HTR-8/SVneo (cell line): Measurements from ENCODE around the gene GPR32.
"Not testable (repeated sequence)": the region's sequence is repeated elsewhere in the genome, so short reads cannot be mapped to it uniquely, and the experiment has no call there.

ENCODE experiments used
- DNase-seq: peaks from one replicate; pipeline ENCODE4 v3.0.0; 2011; ENCODE audit warnings: low spot score, mixed read lengths; ENCODE audit not compliant: insufficient read length
- FAIRE-seq: peaks from 2 replicates; lab custom pipeline; 2011; peaks lifted over from hg19 to GRCh38; lab: Jason Lieb, UNC

The GPR32 gene, protein sequence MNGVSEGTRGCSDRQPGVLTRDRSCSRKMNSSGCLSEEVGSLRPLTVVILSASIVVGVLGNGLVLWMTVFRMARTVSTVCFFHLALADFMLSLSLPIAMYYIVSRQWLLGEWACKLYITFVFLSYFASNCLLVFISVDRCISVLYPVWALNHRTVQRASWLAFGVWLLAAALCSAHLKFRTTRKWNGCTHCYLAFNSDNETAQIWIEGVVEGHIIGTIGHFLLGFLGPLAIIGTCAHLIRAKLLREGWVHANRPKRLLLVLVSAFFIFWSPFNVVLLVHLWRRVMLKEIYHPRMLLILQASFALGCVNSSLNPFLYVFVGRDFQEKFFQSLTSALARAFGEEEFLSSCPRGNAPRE

DNA sequence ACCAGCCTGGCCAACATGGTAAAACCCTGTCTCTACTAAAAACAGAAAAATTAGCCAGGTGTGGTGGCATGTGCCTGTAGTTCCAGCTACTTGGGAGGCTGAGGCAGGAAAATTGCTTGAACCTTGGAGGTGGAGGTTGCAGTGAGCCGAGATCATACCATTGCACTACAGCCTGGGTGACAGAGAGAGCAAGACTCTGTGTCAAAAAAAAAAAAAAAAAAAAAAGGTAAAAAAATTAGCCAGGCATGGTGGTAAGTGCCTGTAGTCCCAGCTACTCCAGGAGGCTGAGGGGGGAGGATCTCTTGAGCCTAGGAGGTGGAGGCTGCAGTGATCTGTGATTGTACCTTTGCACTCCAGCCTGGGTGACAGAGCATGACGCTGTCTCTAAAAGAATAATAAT lies at the start of gene GPR32:
Gene GPR32, plus strand, starts transcription at position 301 of the 400 bp plus-strand sequence. CDS start 137 bp downstream, outside the sequence.
- not testable (repeated sequence) for FAIRE-seq, DNase-seq

DNA sequence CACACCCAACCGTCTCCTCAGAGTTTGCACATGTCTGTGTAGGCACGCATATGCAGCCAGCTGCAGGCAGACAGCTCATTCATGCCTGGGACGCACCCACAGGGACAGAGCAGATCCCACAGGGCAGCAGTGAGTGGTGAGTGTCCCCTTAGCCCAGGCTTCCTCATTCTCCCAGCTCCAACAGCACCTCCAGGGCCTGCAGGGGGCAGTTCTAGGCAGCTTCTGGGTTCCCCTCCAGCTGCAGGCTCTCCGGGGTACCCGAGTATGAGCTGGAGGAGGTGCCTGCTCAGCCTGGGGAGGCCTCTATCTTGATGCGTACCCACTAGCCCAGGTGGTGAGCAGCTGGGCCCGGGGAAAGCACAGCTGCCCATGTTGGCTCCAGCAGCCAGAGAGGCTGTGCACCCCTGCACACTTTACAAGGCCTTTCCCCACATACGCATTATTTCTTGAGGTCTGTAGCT lies 49.3 kb upstream of the GPR32 start:
- no peak for FAIRE-seq

DNA sequence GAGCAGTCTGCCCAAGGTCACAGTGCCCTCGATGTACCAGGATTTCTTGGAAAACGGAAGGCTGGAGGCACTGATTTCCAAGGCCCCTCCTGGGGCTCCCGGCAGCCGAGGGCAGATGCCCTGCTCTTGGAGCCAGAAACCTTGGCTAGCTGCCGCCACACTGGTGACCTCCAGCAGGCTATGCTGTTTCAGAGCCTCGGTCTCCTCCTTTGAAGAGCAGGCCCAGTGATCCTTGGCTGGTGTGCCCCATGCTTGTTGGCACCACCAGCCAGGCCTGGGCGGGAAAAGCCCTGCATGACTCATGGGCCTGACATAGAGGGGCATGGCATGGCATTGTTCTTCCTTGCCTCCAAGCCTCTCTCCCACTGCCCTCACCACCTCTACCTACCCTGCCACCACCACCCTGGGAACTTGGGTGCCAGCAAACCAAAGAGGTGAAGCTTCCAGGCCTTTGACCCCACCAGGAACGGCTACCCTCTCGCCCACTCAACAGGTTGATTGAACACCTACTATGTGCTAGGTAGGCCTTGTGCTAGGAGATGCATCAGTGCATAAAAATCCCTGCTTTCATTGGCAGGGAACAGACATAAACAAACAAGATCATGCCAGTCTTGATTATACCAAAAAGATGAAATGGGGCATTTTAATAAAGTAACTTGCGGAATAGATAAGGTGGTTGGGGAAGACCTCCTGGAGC lies 48.7 kb upstream of the GPR32 start:
- no peak for DNase-seq
- FAIRE-seq, result no peak

More for the DNA sequence above, 49.3 kb upstream of the GPR32 start:
- DNase-seq, result no peak

DNA sequence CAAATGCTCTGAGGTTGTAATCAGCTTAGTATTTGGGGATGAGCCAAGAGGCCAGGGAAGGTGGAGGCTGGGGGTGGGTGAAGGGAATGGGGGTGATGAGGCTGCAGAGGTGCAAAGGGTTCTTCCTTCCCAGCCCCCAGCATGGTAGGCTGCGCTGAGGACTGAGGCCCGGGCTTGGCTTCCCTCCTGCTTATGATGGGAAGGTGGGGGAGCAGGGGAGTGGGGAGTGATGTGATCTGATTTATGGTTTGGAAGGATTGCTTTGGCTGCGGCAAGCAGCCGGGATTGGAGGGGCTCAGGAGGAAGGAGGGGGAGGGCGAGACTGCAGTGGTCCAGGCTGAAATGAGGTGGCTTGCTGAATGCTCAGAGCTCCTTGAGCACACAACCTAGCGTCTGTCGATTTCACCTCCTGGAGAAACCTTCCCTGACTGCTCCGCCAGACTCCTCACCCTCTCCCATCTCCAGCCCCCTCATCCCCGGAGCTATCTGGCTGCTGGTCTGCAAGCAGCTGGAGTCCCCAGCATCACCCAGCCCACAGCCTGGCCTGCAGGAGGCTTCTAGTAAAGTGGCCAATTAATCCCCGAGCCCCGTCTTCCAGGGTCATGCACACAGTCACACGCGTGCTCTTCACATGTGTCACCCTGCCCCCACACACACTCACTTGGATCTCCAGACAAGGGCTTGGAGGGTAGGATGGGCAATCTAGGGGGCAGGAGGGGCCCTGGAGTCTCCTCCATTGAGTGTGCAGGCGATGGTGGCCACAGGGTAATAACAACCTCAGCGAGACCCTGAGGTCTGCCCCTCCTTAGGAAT lies 47.9 kb upstream of the GPR32 start:
- no peak for DNase-seq
- no peak for FAIRE-seq

DNA sequence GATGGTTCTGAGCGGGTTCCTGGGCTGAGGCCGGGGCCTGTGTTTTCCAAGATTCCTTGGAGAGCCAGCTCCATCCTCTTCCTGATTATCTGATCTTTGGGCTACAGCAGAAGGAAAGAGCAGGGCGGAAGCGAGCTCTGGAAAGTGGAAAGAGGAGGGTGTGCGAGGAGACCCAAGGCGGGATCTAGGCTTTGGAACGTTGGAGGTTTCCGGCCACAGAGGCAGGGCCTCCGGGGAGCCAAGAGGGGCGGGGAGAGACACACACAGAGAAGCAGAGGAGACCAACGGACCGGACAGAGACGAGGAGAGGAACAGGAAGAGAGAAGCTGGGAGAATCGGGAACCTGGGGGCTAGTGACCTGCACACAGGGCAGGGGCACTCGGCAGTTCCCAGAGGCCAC lies 47.2 kb upstream of the GPR32 start, which contains the start of gene CLEC11A:
Gene CLEC11A, plus strand, starts transcription at position 296 of the 400 bp plus-strand sequence. CDS start 162 bp downstream, outside the sequence.
- DNase-seq (no peak), FAIRE-seq (no peak)

DNA sequence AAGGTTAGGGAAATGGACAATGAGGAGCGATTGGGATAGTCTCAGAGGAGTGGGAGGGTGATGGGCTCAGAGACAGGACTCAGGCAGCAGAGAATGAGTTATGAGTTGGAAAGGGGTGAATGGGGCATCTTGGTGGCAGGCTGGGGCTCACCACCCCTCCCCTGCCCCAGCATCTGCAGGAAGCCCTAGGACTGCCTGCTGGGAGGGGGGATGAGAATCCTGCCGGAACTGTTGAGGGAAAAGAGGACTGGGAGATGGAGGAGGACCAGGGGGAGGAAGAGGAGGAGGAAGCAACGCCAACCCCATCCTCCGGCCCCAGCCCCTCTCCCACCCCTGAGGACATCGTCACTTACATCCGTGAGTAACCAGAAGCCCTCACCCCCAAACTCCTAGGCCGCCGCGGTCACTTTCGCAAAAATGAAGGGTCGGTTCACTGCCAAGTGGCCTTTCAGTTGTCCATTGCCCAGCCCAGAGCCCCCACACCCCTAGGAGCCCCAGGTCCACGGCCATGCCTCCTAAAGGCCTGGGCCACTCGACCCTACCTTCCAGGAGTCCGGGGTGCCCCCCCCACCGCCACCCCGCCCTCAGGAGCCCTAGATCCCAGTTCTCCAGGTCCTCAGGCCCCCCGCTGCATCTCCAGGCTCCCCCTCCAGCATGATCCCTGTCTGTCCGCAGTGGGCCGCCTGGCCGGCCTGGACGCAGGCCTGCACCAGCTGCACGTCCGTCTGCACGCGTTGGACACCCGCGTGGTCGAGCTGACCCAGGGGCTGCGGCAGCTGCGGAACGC lies 46.3 kb upstream of the GPR32 start:
- FAIRE-seq, result no peak

DNA sequence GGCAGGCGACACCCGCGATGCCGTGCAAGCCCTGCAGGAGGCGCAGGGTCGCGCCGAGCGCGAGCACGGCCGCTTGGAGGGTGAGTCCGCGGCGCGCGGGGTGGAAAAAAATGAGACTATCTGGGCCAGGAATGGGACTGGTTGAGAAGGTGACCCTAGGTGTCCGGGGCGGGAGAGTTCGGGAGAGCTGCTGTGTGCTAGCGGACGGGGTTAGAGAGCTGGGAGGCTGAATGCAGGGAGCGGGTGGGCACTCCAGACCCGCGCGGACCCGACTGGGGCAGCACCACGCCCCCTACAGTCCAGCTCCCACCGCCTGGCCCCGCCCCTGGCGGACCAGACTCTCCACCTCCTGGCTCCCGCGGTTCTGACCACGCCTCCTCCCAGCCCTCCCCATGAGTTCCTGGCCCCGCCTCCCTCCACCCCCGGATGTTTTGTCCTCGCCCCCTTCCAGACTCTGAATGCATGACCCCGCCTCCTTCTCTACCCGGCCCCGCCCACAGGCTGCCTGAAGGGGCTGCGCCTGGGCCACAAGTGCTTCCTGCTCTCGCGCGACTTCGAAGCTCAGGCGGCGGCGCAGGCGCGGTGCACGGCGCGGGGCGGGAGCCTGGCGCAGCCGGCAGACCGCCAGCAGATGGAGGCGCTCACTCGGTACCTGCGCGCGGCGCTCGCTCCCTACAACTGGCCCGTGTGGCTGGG lies 45.6 kb upstream of the GPR32 start:
- FAIRE-seq (peak; percentile 98), DNase-seq (peak; percentile 96)

More for the DNA sequence above, 46.3 kb upstream of the GPR32 start:
- DNase-seq, result no peak

DNA sequence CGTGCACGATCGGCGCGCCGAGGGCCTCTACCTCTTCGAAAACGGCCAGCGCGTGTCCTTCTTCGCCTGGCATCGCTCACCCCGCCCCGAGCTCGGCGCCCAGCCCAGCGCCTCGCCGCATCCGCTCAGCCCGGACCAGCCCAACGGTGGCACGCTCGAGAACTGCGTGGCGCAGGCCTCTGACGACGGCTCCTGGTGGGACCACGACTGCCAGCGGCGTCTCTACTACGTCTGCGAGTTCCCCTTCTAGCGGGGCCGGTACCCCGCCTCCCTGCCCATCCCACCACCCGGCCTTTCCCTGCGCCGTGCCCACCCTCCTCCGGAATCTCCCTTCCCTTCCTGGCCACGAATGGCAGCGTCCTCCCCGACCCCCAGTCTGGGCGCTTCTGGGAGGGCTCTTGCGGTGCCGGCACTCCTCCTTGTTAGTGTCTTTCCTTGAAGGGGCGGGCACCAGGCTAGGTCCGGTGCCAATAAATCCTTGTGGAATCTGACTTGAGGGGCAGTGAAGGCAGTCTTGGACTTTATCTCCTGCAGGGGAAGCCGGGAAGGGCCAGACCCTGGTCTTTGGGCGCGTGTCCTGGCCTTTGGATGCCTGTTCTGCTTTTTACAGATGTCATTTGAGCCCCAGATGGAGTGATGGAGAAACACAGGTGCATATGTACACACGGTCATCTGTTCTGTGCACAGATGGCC lies 44.9 kb upstream of the GPR32 start:
- no peak for FAIRE-seq
- DNase-seq, result peak; percentile 59

DNA sequence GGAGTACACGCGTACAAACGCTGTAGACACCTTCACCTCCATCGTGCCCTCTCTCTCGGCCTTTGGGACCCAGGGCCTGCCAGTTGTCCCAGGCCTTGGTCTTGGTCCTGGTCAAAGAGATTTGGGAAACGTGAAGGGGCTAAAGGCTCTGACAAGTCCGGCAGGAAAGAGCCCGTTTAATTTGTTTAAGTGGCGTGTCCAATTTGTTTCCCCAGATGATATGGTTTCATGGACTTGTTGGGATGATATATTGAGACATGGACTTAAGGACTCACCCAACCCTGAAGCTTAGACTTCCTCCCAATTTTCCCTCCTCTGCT lies 44.4 kb upstream of the GPR32 start:
- FAIRE-seq (no peak), DNase-seq (no peak)

DNA sequence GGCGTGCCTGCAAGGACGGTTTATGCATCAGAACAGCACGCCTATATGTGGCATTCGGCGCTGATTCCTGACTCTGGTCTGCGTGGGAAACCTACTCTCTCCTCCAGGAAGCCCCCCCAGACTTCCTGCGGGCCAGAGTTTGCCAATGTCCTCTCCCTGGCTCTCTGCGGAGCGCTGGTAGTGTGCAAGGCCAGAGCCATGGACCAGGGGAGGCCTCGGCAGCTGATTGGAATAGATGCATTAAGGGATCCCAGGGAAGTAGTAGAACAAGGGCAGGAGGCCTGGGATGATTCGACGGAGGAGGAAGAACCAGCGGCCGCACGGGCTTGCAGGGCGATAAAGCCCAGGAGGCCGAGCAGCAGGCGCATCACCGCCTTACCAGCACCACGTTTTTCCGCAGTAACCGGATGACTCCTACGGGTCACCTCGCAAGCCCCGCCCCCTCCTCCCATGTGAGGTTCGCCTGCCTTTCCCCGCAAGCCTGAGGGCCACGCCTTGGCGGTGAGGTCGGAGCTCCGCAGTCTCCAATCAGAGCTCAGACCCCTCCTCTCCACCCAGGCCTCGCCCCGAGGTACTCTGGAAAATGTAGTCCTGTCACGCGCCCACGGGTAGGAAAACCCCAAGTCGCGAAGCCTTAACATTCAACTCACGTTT lies 42.1 kb upstream of the GPR32 start:
- no peak for DNase-seq
- FAIRE-seq, result no peak

DNA sequence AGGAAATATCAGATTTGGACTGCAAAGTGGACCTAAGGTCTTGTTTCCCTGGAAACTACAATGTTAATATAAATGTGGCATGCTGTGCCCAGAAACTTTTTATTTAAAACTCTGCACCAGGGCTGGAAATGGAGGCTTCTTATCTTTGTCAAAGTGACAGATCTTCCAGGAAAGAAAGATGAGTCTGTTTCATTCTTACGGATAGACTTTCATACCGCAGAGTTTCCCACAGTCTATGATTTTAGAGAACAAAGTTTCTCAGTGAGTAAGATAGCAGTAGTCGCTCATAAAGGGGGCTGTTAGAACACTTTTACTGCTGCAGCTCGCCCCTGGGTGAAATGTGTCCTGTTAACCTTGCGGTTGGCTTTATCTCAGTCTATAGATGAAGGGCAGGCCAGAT lies 40.4 kb upstream of the GPR32 start:
- DNase-seq, result no peak

DNA sequence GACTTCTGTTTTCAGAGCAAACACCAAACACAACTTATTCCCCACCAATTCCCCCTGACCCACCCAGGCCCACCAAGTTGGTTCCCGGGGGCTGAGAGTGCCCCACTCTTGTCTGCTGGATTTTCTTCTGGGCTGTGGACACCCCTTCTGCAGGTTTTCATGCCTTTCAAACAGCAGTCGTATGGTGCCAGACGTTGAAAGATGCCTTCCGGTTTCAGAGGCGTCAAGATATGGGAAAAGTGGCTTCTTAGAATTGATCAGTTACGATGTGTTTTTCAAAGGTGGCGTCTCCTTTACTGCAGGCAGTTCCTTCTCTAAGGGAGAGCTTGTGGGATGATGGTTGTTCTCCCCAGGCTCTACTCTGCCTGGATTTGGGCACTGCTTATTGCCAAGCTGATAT lies 34.4 kb upstream of the GPR32 start:
- no peak for FAIRE-seq
- no peak for DNase-seq

More for the DNA sequence above, 40.4 kb upstream of the GPR32 start:
- FAIRE-seq, result no peak

DNA sequence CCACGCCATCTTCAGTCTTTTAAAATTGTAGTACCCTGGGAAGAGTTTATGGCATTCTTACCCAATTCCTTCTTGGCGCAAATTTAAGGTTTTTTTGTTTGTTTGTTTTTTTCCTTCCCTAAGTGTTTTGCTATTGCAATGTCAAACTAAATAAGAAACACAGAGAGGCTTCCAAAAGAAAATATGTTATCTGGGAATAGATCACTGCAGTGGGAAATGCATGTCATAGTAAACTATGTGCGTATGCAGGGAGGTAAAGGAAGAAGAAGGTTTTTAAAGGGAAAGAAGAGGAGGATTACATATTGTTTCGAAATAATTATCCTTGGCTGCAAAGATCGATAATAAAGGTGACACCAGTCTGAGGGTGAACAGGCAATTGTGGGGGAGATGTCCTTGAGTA lies 33.9 kb upstream of the GPR32 start:
- DNase-seq (no peak), FAIRE-seq (no peak)

DNA sequence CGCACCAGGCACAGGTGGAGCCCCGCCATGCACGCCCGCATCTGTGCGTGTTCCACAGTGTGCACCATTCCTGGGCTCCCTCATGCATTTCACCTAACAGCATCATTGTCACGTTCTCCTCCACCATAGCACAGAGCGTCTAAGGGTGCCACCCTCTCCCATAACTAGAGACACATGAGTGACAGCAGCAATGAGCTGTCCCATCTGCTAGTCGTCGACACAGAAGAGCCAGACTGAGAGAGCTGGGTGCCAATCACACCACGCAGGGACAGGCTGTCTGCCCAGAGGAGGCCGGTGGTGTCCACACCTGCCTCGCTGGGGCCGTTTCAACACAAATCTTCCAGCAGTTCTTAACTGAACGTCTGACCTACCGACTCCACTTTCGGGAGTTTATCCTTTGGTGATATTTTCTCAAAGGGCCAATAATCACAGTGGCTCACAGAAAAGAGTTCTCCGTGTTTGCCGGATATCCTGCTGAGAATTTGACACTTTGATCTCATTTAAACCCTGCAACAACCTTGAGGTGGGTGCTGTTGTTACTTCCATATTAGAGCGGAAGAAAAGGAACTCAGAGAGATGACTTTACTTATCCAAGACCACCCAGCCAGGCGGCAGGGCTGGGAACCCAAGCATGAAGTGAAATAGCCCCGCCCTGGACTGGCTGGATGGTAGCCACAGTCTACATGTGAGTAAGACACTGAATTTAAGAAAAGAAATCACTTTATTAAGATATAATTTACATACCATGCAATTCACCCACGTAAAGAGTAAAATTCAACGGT lies 30.9 kb upstream of the GPR32 start:
- FAIRE-seq (no peak), DNase-seq (no peak)

DNA sequence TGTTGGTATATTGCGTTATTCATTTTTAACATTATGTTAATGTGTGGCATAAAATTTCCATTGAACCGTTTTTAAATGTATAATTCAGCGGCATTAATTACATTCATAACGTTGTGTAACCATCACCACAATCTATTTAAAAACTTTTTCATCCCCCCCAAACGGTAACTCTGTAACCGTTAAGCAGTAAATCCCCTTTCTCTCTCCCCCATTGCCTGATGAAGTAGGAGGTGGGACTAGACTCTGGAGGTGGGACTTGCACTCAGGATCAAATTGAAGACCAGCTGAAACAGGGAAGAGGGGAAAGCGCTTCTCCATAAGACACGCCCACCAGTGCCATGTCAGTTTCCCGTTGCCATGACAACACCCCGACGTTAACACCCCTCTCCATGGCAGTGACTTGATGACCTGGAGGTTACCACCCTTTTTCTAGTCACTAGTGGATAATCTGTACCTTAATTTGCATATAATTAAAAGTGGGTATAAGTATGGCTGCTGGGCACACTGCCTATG lies 30.3 kb upstream of the GPR32 start:
- no peak for DNase-seq
- no peak for FAIRE-seq

DNA sequence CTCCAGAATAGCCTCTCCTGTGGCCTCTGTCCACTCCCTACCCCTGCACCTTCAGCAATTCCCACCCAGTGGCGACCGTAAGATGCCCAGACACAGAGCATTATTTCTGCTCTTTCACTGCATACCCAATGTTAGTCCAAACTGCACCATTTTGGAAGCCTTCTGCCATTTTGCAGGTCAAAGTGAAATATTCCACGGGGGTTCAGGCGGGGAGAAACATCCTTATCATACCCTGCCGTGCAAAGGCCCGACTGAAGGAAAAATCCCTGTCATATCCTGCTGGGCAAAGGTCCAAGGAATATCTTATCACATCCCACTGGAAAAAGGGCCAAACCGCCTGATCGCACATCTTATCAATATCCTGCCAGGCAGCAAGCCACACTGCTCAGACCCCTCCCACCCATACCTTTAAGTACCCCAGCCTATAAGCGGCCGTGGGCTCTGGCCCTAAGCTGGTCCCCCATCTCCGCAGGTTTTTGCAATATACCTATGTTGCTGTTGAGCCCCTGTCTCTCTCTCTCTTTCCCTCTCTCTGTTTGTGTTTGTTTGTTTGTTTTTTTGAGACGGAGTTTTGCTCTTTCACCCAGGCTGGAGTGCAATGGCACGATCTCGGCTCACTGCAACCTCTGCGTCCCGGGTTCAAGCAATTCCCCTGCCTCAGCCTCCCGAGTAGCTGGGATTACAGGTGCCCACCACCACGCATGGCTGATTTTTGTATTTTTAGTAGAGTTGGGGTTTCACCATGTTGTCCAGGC lies 28.9 kb upstream of the GPR32 start:
- DNase-seq (no peak), FAIRE-seq (no peak)

DNA sequence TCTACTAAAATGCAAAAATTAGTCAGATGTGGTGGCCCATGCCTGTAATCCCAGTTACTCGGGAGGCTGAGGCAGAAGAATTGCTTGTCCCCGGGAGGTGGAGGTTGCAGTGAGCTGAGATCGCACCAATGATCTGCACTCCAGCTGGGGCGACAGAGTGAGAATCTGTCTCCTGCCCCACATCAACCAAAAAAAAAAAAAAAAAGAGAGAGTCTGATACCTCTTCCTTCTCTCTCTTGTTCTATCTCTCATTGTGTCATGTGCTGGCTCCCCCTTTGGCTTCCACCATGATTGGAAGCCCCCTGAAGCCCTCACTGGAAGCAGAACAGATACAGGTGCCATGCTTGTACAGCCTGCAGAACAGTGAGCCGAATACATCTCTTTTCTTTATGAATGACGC lies 26.7 kb upstream of the GPR32 start:
- no peak for DNase-seq
- FAIRE-seq, result no peak
